Measurements from ENCODE around the gene SEPSECS. TPM values are rescaled to one million over a fixed set of nuclear protein-coding genes. Genes with fewer than 3 reads are reported as not detected.
A peak's percentile ranks its signal among the peaks of the same experiment; 100 is the strongest.

SEPSECS gene
- total RNA-seq, 1 donor: 22.2 TPM

DNA sequence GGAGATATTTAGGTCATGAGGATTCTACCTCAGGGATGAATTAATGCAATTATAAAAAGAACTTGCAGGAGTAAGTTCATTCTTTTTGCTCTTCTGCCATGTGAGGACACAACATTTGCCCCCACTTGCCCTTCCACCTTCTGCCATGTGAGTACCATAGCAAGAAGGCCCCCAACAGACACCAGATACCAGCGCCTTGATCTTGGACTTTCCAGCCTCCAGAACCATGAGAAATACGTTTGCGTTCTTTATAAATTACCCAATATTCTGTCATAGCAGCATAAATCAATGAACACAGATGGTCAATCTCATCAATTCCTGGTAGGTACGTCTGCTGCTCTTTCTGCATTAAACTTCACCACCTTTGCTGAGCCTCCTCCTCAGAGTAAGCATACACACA is 5.7 kb upstream of the SEPSECS start:
- Histone ChIP-seq H3K27me3 (ENCODE audit: insufficient read depth, low read length) (no peaks in the 10 kb centered on the region), H3K9me3 (ENCODE audit: low read depth, low read length) (no peaks in the 10 kb centered on the region), H3K4me3 (ENCODE audit: low read length) (no peak overlapping the region), H3K4me1 (ENCODE audit: insufficient read depth, low read length) (peaks cover 22% of the 10 kb centered on the region)

DNA sequence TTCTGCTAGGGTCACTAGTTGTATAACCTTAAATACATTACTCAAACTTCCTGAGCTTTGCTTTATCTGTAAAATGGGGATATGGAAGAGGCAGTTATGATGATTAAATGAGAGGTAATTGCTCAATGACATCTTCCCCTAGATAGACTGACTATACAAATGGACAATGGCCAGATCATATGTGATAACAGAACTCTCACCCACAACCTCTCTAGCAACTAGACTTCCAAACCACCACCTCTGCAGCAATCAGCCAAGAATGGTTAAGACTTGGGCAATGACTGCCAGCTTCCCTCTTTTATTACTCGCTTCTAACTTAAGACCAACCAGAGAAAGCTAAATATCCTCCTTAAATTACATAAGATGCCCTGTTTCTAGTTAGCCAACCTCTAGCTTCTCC is 2.9 kb upstream of the SEPSECS start:
- Histone ChIP-seq H3K4me1 (ENCODE audit: insufficient read depth, low read length) (peaks cover 30% of the 10 kb centered on the region), H3K9me3 (ENCODE audit: low read depth, low read length) (no peaks in the 10 kb centered on the region), H3K27me3 (ENCODE audit: insufficient read depth, low read length) (no peaks in the 10 kb centered on the region), H3K4me3 (ENCODE audit: low read length) (no peak overlapping the region)

DNA sequence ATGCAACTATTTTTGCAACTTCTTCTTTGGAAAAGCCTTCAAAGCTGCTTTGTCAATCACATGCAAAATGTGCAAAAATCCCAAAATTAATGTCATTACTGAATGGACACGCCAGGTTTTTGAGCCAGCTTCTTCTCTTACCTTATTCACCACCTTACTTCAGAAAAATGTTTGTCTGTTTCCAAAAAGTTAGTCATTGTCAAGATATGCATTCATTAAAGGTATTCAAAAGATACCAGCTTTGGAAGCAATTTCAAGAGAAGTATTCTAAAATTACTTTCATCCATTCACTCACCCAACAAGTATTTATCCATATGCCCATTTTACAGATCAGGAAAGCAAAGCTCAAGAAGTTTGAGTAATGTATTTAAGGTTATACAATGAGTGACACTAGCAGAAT is 2.3 kb upstream of the SEPSECS start:
- Histone ChIP-seq H3K4me3 (ENCODE audit: low read length) (no peak overlapping the region), H3K4me1 (ENCODE audit: insufficient read depth, low read length) (peaks cover 30% of the 10 kb centered on the region), H3K9me3 (ENCODE audit: low read depth, low read length) (no peaks in the 10 kb centered on the region), H3K27me3 (ENCODE audit: insufficient read depth, low read length) (no peaks in the 10 kb centered on the region)

DNA sequence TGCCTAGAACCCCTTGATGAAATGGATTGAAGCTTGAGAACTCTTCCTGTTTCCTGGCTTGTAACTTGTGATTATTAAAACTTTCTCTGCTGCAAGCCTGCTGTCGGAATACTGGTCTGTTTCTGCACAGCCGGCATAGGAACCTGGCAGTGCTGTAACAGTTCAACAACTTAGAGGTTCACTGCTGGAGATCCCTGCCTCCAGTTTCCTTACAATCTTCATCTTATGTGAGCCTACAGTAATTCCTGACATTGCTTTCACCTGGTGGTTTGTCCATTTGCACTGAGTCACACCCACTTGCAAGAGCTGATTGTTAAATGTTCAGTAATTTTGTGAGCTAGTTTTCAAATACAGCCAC is 1.3 kb upstream of the SEPSECS start:
- Histone ChIP-seq H3K4me3 (ENCODE audit: low read length) (peak overlapping the region; percentile 83), H3K27me3 (ENCODE audit: insufficient read depth, low read length) (no peaks in the 10 kb centered on the region), H3K9me3 (ENCODE audit: low read depth, low read length) (no peaks in the 10 kb centered on the region), H3K4me1 (ENCODE audit: insufficient read depth, low read length) (peaks cover 30% of the 10 kb centered on the region)

DNA sequence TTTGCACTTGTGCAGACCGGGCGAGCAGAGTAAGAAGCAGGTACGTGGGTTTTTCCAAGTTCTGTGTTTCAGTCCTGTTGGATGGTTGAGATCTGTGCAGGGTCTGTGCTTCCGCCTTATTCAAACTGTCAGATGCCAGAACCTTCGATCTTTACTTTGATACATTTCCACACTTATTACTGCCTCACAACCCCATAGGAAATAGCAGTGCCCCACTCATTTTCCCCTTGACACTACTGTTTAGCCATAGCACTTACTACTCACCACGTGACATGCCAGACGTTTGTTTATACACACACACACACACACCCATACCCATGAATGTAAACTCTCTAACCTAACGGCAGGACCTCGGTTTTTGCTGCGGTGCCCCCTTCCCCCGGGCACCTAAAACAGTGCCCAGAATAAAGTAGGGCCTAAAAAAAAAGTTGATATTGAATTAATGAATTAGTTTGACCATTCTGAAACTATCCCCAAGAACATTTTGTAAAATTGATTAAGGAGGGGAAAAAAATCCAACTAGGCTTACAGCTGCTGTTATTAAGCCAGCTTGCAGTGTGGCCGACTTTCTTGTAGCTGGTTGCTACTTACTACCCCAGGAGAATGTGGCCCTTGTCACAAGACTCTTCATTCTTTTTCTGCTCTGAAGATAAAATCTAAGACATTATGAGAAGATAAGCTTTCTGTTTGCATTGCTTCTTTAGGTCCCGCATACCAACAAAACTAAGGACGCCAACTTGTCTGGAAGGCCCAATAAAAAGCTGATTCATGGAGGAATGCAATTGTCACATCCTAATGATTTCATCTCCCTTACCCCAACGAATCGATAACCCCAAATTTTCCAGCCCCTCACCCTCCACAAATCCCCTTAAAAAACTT is 704 bp upstream of the SEPSECS start:
- peak overlapping the region; percentile 83 for H3K4me3 ChIP-seq (ENCODE audit: low read length)
- H3K9me3 ChIP-seq (ENCODE audit: low read depth, low read length): no peaks in the 10 kb centered on the region
- peaks cover 30% of the 10 kb centered on the region for H3K4me1 ChIP-seq (ENCODE audit: insufficient read depth, low read length)
- H3K27me3 ChIP-seq (ENCODE audit: insufficient read depth, low read length): no peaks in the 10 kb centered on the region

DNA sequence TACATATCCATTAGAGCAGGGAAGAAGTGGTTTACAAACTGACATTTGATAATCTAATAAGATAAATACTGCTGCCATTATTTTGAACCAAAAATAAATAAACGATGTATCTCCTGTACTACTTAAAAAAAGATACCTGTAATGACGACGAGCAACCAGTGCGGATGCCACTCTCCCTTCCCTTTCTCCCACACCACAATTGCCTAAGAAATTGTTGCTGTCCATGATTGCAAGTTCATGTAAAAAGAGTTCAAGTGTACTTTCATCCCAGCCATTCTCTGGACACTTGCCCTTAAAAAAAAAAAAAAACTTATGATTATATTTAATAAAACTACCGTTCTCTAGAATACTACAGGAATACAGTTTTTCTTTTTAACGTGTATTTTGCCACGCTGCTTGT is 1.4 kb downstream of the SEPSECS start:
- Histone ChIP-seq H3K4me3 (ENCODE audit: low read length) (no peak overlapping the region), H3K4me1 (ENCODE audit: insufficient read depth, low read length) (peaks cover 30% of the 10 kb centered on the region), H3K9me3 (ENCODE audit: low read depth, low read length) (no peaks in the 10 kb centered on the region), H3K27me3 (ENCODE audit: insufficient read depth, low read length) (no peaks in the 10 kb centered on the region)

DNA sequence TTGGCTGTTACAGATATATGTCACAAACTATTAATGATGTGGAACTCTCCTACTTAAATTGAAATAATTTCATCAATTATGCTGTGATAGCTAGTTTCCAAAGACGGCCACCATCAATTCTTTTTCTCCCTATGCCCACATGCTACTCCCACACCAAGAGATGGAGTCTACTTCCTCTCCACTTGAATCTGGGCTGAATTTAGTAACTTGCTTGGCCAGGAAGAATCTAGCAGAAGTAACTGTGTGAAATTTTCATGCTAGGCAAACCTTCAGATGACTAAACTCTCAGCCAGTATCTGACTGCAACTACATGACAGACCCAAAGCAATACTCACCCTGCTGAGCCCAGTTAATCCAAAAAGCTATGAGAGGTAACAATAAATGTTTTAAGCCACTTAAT is 3.2 kb downstream of the SEPSECS start:
- H3K9me3 ChIP-seq (ENCODE audit: low read depth, low read length): no peaks in the 10 kb centered on the region
- H3K4me3 ChIP-seq (ENCODE audit: low read length): no peak overlapping the region
- peaks cover 20% of the 10 kb centered on the region for H3K4me1 ChIP-seq (ENCODE audit: insufficient read depth, low read length)
- H3K27me3 ChIP-seq (ENCODE audit: insufficient read depth, low read length): no peaks in the 10 kb centered on the region

DNA sequence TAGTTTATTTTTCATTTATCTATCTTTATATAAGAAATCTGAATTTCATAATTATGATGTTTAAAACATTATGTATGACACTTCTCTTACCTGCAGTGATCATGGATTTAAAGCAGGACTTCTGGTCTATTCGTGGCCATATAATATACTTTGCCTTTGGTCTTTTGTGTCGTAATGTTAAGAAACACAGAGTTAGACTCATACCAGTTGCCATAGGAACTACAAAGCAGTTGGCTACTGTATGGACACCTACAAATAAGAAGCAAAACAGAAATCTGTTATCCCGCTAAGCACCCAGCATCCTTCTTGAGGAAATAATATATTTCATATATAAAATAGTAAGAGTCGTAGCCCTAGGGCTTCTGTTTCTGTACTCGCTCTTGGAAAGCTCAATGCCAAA is 4.3 kb downstream of the SEPSECS start:
- Histone ChIP-seq H3K27me3 (ENCODE audit: insufficient read depth, low read length) (no peaks in the 10 kb centered on the region), H3K4me3 (ENCODE audit: low read length) (no peak overlapping the region), H3K9me3 (ENCODE audit: low read depth, low read length) (no peaks in the 10 kb centered on the region), H3K4me1 (ENCODE audit: insufficient read depth, low read length) (peaks cover 9% of the 10 kb centered on the region)

DNA sequence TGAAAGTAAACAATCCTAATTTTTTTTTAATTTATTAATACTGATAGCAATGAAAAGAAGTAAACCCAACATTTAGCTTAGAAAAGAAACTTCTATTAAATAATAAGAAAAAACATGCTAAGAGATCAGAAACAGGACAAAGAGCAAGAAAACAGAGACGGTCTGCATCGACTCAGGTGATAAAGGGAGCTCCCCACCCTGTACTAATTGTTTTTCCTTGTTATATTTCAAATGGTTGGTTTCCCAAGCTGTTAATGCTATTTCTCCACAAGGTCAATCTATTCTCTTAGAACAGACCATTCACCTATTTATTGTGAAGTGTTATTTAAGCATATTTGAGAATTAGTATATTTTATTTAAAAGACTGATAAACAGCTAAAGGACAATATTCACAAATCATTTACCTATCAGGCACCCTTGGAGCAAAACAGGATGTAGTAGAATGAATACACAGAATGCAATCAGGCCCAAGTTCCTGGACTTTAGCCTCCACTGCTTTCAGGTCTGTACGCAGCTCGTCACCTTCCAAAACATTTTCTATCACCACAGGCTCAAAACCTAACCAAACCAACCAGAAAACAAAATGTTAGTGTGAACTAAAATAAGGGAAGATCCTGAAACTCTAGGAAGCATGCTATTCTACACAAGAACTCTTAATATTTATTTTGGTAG is 5.5 kb downstream of the SEPSECS start:
- H3K27me3 ChIP-seq (ENCODE audit: insufficient read depth, low read length): no peaks in the 10 kb centered on the region
- no peak overlapping the region for H3K4me3 ChIP-seq (ENCODE audit: low read length)
- no peaks in the 10 kb centered on the region for H3K9me3 ChIP-seq (ENCODE audit: low read depth, low read length)
- H3K4me1 ChIP-seq (ENCODE audit: insufficient read depth, low read length): peaks cover 8% of the 10 kb centered on the region

DNA sequence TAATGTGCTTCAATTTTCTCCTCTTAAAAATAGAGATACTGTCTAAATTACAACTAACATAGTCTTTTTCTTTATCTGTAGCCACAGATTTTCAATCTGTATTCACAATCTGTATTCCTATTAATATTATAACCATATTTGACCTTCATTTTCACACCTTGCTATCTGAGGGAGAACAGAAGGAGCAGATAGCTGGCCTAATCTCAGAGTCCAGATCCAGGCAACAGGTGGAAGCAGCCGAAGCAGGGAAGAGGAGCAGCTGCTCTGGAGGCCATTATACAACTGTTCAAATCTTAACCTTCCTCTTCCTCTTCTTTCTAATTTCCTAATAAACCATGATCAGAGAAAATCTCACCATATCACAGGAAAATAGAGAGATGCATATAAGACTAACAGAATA is 14.2 kb downstream of the SEPSECS start:
- Histone ChIP-seq H3K9me3 (ENCODE audit: low read depth, low read length) (no peaks in the 10 kb centered on the region), H3K27me3 (ENCODE audit: insufficient read depth, low read length) (no peaks in the 10 kb centered on the region), H3K4me3 (ENCODE audit: low read length) (no peak overlapping the region), H3K4me1 (ENCODE audit: insufficient read depth, low read length) (no peaks in the 10 kb centered on the region)

DNA sequence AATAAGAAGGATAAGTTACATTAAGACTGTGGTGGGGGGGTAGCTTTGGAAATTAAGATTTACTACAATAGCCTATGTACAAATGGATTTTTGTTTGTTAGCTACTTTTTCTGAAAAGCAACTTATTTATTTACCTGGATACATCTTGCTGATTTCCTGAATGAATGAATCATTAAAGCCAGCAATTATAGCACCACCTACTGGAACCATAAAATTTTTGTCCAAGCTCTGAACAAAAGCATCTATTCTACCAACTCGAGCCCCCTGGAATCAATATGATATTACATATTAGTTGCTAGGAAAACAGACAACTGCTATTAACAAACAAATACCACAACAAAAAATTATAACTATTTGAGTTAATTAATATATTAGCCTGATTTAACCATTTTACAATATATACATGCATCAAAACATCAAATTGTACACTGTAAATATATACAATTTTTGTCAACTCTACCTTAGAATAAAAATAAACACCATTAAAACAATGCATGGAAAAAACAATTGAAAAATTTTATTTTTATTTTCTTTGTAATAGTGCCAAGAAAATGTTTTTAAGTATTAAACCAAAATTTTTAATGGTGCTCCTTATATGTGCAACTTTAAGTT is 15.3 kb downstream of the SEPSECS start:
- Histone ChIP-seq H3K4me1 (ENCODE audit: insufficient read depth, low read length) (no peaks in the 10 kb centered on the region), H3K4me3 (ENCODE audit: low read length) (no peak overlapping the region), H3K9me3 (ENCODE audit: low read depth, low read length) (no peaks in the 10 kb centered on the region), H3K27me3 (ENCODE audit: insufficient read depth, low read length) (no peaks in the 10 kb centered on the region)

DNA sequence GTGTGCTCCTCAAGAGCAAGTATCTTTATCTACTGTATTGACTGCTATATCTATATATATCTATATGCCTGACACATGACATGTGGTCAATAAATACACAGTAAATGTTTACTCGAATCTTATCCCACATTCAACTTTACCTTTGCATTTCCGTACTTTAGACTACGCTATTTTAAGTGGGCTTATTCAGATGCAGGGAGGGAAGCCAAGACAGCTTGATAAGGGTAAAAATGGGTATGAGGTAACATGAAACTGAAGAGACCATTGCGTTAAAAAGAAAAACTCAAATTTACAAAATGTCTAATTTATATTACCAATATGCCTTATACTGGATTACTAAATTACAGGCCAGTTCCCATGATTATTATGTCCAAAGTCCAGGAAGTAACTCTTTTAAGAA is 17.8 kb downstream of the SEPSECS start:
- Histone ChIP-seq H3K4me1 (ENCODE audit: insufficient read depth, low read length) (no peaks in the 10 kb centered on the region), H3K27me3 (ENCODE audit: insufficient read depth, low read length) (no peaks in the 10 kb centered on the region), H3K9me3 (ENCODE audit: low read depth, low read length) (no peaks in the 10 kb centered on the region), H3K4me3 (ENCODE audit: low read length) (no peak overlapping the region)

DNA sequence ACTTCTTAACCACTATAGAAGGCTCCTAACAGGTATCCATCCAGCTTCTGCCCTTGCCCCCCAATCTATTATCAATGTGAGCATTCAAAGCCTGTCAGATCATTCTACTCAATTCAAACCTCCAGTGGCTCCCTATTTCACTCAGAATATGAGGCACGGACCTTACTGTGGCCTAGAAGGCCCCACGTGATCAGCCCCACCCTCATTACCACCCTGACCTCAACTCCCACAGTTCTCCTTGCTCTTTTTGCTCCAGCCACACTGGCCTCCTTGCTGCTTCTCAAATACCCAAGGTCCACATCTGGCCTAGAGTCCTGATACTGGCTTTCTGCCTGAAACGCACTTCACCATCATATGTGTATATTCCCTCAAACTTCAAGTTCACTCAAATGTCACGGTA is 18.7 kb downstream of the SEPSECS start:
- Histone ChIP-seq H3K4me1 (ENCODE audit: insufficient read depth, low read length) (no peaks in the 10 kb centered on the region), H3K4me3 (ENCODE audit: low read length) (no peak overlapping the region), H3K27me3 (ENCODE audit: insufficient read depth, low read length) (no peaks in the 10 kb centered on the region), H3K9me3 (ENCODE audit: low read depth, low read length) (no peaks in the 10 kb centered on the region)

DNA sequence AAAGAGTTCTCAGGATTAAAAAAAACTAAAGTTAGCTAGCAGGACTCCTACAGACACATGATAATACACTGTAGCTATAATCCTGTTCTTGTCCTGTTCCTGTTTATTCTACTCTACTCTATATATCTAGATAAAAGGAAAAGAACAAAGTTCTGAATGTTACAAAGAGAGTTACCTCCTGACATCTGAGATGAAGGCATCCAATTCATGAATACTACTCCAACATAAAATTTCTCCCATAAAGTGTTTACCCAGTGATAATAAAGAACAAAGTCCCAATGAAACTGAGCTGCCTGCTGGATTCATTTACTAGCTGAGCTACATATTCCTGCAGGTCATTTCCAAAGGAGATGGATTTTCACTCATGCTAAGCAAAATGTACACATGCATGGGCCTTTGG is 27.1 kb downstream of the SEPSECS start:
- Histone ChIP-seq H3K9me3 (ENCODE audit: low read depth, low read length) (no peaks in the 10 kb centered on the region), H3K4me3 (ENCODE audit: low read length) (no peak overlapping the region), H3K4me1 (ENCODE audit: insufficient read depth, low read length) (no peaks in the 10 kb centered on the region), H3K27me3 (ENCODE audit: insufficient read depth, low read length) (no peaks in the 10 kb centered on the region)

DNA sequence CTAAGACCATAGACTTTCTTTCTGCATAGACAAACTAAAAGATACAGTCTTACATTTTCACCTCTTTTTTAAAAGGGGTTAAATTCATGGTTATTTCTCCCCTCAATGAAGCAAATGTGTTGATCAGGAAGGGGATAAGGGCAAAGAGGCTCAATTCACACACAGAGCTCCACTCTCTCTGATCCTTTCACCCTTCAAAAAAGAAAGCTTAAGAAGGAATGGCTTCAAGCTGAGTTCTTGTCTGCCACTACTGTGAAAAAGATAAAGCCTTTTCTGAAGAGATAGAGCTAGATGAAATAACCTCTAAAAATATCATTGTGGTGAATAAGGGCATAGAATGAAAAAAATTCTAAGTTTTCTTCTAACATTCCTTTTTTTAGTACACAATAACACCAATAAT is 28.3 kb downstream of the SEPSECS start:
- Histone ChIP-seq H3K27me3 (ENCODE audit: insufficient read depth, low read length) (no peaks in the 10 kb centered on the region), H3K9me3 (ENCODE audit: low read depth, low read length) (no peaks in the 10 kb centered on the region), H3K4me1 (ENCODE audit: insufficient read depth, low read length) (no peaks in the 10 kb centered on the region), H3K4me3 (ENCODE audit: low read length) (no peak overlapping the region)

Data from mononuclear cell (primary cell).